Activated CD8-positive, alpha-beta memory T cell treated with anti-CD3 and anti-CD28 coated beads for 1 hour (primary cell): ENCODE results near the gene STIMATE.

Experiments
- DNase-seq, 2 donors: peaks; one replicate each; pipeline ENCODE4 v3.0.0-alpha.2; 2020; ENCODE audit warnings: low read depth in 1 of 2; ENCODE audit errors: extremely low read depth in 1 of 2

Gene STIMATE

DNA sequence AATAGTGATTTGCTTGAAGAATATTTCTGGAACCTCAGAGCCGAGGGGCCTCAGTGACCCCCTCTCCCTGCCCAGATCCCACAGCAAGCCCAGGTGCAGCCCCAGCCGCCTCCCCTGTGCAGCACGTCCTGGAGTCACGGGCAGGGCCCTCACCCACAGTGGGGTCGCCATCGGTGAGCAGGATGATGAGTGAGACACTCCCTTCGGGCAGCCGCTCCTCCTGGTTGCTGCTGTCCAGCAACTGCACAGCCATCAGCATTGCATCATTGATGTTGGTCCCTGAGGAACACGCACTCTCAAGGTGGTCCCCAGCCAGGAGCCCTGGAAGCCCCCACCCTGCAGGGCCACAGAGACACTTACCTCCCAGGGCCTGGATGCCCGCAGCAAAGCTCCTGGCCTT, 73.3 kb downstream of the STIMATE start:
- no peak for DNase-seq

DNA sequence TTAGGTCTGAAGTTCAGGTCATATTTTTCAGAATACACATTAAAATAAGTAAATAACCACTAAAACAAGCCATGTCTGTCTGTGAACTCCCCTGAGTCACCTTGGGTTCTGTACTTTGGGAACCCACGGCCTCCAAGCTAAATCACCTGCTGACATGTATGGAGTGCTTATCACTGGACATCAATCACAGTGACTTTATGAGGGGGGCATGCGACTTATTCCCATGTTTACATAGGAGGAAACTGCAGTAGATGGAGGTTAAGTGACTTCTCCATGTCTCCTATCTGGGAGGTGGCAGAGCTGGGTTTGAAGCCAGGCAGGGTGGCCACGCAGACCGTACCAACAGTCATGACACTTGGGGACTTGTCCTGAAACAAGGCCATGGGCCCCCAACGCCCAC, 75.0 kb downstream of the STIMATE start:
- DNase-seq: no peak

DNA sequence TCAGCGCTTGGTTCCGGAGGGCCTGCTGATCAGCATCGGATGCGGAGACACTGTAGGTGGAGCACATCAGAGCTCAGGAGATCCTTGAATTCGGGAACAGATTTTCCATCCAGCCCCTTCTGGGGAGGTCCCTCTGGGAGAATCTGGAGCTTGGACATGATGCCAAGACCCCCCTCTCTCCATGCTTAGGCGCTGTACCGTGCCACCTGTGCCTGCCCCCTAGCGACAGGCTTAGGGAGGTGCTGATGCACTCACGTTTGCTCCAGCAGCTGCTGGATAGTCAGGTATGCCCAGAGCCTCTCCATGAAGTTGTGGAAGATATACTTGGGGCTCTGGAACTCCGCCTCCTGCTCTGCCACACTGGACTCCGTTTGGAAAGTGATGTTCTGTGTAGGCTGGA, 76.6 kb downstream of the STIMATE start:
- no peak for DNase-seq

DNA sequence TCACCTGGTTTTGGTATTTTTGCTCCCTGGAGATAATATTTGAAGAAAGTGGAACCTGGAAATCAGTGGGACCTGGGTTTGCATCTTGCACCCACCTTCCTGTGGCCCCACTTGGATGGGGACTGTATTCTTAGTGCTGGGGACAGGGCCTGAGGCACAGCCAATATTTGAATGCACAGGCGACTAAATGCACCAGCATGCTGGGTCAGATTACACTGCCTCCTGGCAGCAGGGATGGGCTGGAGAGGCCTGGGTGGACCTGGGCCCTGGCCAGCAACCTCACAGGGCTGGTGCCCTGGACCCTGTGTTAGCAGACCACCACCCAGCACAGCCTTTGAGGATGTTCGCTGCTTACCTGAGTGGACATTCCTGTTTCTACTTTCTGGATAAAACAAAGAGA, 77.4 kb downstream of the STIMATE start:
- no peak for DNase-seq

DNA sequence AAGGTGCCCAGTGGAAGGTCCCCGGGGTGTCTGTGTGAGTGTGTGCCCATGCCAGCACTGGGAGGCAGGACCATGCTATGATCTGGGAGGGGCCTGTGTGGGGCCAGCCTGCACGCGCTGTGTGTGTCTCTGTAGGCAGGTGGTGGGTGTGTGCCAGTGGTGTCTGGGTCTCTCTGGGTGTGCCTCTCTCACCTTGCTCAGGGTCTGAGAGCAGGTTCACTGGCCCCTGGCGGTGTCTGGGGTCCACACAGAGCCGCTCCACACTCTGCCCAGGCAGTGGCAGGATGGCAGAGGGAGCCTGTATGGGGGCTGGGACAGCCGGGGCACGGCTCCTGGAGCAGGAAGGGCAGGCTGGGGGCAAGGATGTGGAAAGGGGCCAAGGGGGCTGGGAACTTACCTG, 79.5 kb downstream of the STIMATE start:
- no peak for DNase-seq

DNA sequence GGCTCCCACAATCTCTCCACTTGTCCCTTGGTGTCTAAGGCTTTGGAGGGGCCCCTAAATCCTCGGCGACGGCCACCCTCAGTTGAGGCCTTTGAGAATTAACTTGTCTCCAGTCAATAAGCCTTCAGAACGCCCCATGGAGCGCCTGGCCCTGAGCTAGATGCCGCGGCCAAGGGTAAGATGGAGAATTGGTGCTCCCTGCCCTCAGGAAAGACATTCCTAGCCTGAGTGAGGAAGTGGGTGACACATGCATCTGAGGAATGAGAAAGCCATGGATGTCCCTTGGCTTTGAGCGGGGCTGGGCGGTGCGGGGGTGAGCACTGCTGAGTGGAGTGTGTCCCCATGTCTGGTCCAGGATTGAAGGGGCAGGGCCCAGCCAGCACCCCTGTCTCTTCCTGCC, 80.1 kb downstream of the STIMATE start:
- no peak for DNase-seq

DNA sequence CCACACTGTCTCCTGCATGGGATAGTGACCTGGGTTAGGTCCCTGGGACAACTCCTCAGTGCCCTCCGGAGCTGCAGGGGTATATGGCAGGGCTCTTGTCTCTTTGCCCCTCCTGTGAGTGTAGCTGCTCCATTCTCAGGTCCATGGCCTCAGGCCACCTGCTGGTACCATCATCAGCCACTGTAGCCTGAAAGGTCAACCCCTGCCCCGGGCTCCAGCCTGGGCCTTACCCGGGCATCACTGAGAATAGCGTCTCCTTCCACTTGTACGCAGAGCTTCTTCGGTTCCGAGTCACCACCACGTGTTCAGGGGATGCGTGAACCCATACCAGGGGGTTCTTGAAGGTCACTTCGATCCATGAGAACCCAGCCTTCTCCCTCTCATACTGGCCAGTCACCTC, 80.7 kb downstream of the STIMATE start:
- DNase-seq: no peak

DNA sequence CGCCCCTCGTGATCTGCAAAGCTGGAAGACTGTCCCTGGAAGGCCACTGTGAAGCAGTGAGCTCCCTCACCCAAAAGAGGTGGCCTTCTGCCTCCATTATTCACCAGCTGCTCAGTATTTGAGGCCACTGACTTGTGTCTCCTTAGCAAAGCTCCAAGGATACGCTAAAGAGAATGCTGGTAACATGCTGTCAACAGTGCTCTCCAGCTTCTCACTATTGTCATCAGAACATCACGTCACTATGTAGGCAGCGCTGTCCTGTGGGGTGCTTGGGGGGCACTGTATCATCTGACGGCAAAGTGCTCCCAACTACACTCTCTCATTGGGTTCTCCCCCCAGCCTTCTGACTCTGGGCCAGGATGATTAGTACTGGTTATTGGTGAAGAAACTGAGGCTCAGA, 81.1 kb downstream of the STIMATE start:
- no peak for DNase-seq

DNA sequence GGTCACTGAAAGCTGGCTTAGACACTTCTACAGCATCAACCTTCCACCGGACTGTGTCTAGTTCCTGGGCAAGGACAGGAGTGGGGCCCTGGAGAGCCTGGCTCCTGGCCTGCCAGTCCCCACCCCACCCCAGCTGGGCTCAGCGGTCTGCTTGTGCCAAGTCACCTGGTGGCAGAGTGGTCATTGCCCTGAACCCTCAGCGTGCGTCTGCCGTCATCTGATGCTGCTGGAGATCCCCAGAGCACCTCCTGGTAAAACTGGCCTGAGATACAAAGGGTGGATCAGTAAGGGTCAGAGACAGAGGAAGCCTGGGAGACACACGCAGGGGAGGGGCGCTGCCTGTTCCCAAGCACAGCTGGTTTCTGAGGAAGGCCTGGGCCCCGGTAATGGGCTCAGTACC, 83.5 kb downstream of the STIMATE start:
- DNase-seq: no peak

DNA sequence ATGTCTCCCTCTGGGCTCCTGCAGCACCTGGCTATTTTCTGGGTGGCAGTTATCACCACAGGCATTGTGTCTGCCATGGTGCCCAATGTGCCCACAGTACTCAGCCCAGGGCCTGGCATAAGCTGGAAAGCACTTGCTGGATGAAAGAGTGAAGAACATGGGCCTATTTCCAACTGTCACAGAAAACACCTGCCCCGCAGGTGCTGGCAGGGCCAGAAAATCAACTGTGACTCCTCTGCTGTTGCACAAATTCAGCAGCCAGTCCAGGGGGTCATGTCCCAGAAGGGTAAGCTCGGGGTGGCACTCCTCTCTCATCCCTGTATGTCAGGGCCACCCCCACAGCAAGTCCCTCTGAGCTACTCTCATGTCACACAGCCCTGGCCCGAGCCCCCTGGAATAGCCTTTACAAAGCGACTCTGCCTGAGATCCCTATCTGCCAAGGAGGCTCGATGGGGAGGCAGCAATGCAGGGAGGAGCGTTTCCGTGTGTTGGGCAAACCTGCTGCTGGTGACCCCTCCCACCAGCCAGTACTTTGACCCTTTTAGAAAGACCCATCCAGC, 85.8 kb downstream of the STIMATE start:
- no peak for DNase-seq

DNA sequence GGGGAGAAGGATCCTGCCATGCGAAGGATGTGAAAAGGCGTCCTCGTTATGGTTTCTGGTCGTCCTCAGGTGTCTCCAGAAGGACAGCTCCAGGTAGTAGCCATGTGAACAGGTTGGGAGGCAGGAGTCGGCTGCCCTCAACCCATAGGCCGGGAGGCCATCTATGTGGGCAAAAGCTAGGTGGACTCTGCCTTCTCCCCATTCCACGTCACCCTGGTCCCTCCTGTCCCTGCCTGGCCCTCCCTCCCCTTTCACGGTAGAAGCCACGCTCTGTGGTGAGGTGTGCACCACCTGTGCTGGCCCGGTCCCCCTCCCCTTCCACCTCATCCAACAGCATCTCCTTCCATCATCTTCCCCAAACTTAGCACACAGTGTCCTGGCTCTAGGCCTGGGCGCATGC, 86.4 kb downstream of the STIMATE start:
- DNase-seq: no peak

DNA sequence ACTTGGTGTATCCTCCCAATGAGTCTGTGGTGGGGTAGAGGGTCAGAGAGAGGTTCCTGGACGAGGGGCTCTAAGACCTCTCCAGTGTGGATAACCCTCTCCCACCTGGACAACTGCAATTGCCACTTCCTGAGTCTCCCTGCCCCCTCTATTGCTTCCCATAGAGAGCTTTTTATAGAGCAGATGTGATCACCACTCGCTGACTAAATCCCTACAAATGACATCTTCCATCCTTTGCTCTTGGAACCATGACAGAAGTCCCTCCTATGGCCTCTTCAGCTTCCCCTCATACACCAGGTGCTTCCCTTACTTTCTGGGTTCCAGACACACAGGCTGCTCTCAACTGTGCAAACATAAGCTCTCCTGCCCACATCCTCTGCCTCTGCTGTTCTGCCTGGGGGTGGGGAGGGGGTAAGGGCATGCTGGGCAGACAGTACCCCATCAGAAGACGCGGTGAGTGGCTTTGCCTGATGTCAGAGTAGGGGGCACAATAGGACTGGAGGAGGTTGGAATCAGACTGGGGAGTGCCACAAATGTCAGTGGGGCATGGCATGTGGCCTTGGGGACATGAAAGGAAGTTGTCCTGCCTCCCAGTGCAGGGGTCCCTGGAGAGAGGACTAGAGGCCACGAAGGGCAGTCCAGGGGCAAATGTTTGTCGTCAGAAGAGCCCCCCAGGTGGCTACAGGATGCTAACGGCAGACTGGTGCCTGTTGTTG, 87.5 kb downstream of the STIMATE start:
- no peak for DNase-seq

DNA sequence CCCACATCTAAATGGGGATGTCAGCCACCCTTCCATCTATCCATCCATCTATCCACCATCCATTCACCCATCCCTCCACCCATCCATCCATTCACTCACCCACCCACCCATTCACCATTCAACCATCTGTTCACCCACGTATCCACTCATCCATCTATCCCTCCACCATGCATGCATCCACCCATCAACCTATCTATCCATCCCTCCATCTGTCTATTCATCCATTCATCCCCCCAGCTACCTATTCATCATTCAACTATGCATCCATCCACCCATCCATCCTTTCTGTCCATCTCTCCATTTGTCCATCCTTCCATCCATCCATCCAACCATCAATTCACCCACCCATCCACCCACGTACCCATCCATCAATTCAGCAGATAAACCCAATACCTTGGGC, 88.2 kb downstream of the STIMATE start:
- DNase-seq: no peak

DNA sequence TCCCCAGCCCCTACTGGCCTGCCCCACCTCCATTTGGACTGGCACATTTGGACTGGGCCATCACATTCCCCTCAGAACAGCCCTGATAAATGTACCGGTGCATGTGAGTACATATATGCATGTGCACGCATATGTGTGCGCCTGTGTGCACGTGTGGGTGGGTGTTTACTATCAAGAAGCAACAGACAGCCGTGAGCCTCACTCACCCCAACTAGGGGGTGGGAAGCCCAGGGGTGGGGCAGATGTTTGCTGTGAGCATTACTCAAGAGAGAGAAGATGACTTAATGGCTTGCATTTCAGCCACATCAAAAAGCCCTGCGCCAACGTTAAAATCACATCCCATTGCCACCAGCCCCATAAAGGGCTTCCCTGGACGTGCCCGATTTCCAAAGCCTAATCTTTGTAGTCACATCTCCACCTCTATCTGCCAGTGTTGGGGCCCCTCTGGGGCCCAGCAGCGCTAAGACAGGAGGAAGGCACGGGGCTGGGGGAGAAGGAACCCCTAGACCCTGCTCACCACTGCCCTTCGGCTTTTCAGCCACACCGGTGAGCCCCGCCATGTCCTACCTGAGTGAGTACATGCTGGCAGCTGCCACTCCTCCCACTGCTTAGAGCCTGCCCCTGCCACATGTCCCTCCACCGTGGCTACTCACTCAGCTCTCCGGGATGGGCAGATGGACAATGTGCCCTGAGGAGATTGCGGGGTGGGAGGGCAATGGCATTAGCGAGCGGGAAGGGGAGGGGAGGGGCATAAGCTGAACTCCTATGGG, 91.9 kb downstream of the STIMATE start:
- DNase-seq: no peak

DNA sequence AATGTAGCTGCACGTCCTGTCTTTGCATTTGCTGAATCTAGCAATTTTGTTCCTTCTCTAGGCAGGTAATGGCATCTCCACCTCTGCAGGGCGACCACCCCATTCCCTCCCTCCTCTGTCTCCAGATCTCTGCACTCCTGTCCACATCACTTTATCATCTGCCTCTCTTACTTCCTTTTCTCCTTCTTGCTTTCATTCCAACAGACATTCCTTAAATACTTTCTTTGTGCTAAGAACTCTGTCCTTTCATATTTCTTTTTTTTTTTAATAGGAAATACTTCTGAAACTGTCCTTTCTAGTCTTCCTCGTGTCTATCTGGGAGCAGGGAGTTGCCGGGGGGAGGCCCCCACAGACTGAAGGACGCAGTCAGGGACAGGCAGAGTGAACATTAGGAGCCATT, 95.5 kb downstream of the STIMATE start:
- no peak for DNase-seq

DNA sequence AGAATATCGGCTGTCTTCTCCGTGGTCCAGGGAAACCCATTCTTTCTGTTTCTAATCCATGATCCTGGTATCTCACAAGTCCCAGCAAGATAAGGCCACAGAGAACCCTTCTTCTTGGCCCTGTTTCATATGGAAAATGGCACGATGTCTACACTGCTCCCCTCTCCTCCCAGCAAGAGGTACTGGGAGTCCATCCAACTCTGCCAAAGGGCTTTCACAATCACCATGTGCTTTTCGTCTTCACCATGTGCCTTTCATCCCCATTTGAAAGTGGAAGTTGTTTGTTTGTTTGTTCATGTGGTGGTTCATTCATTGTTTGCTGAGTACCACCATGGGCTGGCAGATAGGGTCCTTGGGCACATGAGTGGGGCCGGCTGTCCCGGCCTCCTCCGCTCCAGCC, 97.3 kb downstream of the STIMATE start:
- DNase-seq: no peak

DNA sequence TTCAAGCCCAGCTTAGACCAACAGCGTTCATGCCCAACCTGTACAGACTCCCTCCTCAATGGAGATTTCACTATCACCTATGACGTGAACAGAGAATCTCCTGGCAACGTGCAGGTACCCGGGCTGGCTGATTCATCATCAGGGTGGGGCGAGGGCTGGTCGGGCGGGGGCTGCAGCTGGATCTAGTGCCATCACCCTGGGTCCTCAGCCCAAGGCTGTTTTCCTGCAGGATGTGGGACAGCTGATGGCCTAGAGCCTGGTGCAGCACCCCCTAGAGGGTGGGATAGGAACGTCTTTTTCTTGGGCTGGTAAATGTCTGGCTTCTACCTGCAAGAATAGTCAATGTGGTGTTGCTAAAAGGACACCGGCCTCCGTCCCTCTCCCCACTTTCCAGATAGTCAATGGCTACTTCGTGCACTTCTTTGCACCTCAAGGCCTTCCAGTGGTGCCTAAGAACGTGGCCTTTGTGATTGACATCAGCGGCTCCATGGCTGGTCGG, 98.3 kb downstream of the STIMATE start:
- no peak for DNase-seq

DNA sequence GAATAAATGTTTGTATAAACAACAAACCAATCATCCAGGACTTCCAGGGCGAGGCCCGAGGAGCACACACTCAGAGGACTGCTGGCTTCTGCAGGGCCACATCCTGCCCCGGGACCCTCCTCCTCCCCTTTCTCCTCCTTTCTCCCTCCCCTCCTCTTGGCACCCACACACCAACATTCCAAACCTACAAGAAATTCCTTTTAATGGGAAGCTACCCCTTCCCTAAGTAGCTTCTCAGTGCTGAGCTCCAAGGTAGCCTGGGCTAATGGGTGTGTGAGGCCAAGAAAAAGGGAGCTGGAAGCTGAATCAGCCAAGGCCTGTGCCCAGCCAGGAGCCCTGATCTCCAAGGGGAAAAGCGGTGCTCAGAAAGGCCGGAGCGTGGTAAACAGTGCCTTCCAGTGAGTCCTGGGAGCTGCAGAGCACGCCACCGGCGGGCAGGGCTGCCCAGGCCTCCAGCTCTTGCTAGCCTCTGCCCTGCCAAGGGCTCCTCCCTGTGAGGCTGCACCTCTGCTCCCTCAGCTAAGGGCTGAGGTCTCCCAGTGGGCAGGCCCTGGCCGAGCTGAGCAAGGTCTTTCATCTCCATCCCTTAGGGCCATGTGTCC, 98.9 kb downstream of the STIMATE start:
- no peak for DNase-seq

DNA sequence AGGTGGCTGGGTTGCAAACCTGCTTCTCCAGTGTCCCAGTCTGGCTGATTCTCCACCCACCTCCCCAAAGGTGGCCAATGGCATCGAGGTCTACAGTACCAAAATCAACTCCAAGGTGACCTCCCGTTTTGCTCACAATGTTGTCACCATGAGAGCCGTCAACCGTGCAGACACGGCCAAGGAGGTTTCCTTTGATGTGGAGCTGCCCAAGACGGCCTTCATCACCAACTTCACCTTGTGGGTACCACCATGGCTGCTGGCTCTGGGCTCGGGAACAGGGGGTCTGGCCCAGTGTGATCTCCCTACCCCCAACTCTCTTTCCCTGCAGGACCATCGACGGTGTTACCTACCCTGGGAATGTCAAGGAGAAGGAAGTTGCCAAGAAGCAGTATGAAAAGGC, 100.9 kb downstream of the STIMATE start:
- DNase-seq: no peak

DNA sequence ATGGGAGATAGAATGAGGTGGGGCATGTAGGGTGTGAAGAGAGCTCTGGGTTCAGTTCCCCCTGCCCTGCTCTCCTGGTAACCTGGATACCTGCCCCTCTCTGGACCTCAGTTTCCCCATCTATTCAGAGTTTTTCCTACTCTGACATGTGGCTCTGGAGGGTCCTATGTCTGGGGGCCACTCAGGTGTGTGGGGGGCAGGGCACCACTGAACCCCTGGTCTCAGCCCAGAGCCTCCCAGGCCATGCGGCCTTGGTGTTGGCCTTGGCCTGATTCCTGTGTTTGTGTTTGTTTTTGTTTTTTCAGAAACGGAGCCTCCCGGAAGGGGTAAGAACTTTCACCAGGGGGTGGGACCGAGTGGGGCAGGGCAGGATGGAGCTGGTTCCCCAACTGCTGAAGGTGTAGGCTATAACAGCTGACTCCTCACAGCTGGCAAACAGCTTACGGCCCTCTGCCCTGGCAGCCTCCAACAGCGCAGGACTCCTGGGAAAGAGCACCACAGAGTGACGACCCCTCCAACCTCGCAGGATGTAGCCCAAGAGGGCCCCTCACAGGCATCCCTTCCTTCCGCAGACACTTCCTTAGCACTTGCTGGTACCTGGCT, 101.9 kb downstream of the STIMATE start:
- DNase-seq: no peak

DNA sequence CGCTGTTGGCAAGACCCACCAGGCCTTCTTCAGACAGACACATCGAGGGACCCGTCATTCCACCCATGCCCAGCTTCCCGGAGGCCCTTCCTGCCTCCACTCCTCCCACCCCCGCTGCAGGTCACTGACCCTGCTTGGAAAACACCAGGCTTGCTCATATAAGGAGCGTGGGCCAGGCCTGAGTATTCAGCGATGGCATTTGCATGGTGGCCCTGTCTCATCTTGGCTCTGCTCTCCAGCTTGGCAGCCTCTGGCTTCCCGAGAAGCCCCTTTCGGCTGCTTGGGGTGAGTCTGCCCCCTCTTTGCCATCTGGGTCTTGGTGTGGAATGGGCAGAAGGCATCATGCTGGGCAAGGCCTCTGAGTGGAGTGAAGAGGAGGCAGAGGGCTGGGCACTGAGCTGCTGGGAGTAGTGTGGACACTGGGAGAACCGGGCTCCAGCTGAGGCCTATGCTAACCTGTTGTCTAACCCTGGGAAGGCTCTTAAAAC, 102.7 kb downstream of the STIMATE start, which contains the start of gene ITIH3:
Gene ITIH3 (plus strand): TSS at position 185 of the 488 bp plus-strand sequence. CDS start 8 bp downstream, at position 193.
- no peak for DNase-seq
